Esophagus muscularis mucosa (tissue), 3 donors: ENCODE measurements around the gene CHRDL2.

Experiments used
- CTCF ChIP-seq, 3 experiments: fragments of 200-600 bp in 2 of 3; fragments of 450-650 bp in 1 of 3; sonication (generic) in 2 of 3; IDR thresholded peaks; one replicate each; pipeline ENCODE4 v1.5.1; 2017 to 2019; ENCODE audit warnings: antibody characterized with exemption in 3 of 3, mild to moderate bottlenecking in 2 of 3, moderate library complexity in 1 of 3
- POLR2A ChIP-seq: fragments of 450-650 bp; IDR thresholded peaks from one replicate; pipeline ENCODE4 v1.6.1; 2017; ENCODE audit warnings: antibody characterized with exemption, moderate library complexity, mild to moderate bottlenecking, low read depth
- POLR2AphosphoS5 ChIP-seq, 2 donors: sonication (generic); formaldehyde crosslinking; IDR thresholded peaks; one replicate each; pipeline ENCODE4 v1.6.1; 2017; ENCODE audit warnings: antibody characterized with exemption in 2 of 2

- TF ChIP-seq CTCF (IDR thresholded peaks at IDR 0.05) = no peak
- no peak for TF ChIP-seq POLR2AphosphoS5 (IDR thresholded peaks at IDR 0.05)
- TF ChIP-seq POLR2A = no peak
Observed at GRCh38 chr11:74679513-74679865, 51.7 kb downstream of the CHRDL2 start.
